ENCODE measurements around the gene KCNIP3.

- peak; percentile 59 for TF ChIP-seq CTCF (IDR thresholded peaks at IDR 0.05; ENCODE audit: borderline replicate concordance, extremely low read depth, low read length, poor library complexity, severe bottlenecking)
- no peak for TF ChIP-seq EZH2 (IDR thresholded peaks at IDR 0.05; ENCODE audit: borderline replicate concordance, low read depth, low read length, severe bottlenecking)
Measured at GRCh38 chr2:95289253-95289652, 7.9 kb upstream of the KCNIP3 start.
